K562 (cell line): ENCODE measurements around the gene USP11. TPM values are rescaled to one million over a fixed set of nuclear protein-coding genes. Genes with fewer than 3 reads are reported as not detected.

Experiments used
- ATAC-seq: fragments of 200-7000 bp; cut with Tn5 transposase; 3 replicates; pipeline ENCODE4 v1.9.1; 2020; ENCODE audit warnings: moderate library complexity
- BruUV-seq: library from RNA; stranded (reverse); fragments of 400-500 nt; replicated peaks from 2 replicates; lab custom pipeline; 2021; lab: Mats Ljungman, UMichigan
- CTCF ChIA-PET: fragments of 300-600 bp; formaldehyde crosslinking; extraction: SDS; loops from one replicate; lab custom pipeline; 2021; ENCODE audit warnings: low intra/inter-chr PET ratio; lab: Yijun Ruan, JAX
- POLR2A ChIA-PET: fragments of 300-600, 350-650 bp; sonication (Branson Sonifier 250); formaldehyde crosslinking; extraction: SDS; loops from one replicate; lab custom pipeline; 2021; ENCODE audit warnings: antibody characterized with exemption, inconsistent platforms; lab: Yijun Ruan, JAX
- DNase-seq, 4 experiments: peaks; one replicate each; pipeline versions ENCODE4 v3.0.0 to v3.0.0-alpha.2; 2011 to 2018; ENCODE audit warnings: low spot score in 3 of 4, mixed read lengths in 3 of 4; ENCODE audit errors: extremely low read depth in 1 of 4
- FAIRE-seq: peaks from 2 replicates; lab custom pipeline; 2011; peaks lifted over from hg19 to GRCh38; lab: Jason Lieb, UNC
- H2AFZ ChIP-seq: 2 replicates; pipeline ENCODE4 v1.6.0; 2011; ENCODE audit warnings: low read depth, low read length, control low read depth, inconsistent platforms
- H3K27ac ChIP-seq: fragments of 200-600 bp; 3 replicates; pipeline ENCODE4 v1.8.0; 2011; ENCODE audit warnings: low read depth, mild to moderate bottlenecking, control low read depth, inconsistent platforms, low read length, moderate library complexity, mixed read lengths; ENCODE audit errors: extremely low read depth
- H3K27me3 ChIP-seq, 2 experiments: fragments of 300-600 bp in 1 of 2; 2 replicates in 1 of 2; 3 replicates in 1 of 2; pipeline versions ENCODE4 v1.6.0 to v1.8.0; 2011; ENCODE audit warnings: inconsistent platforms in 2 of 2, low read length in 2 of 2, mild to moderate bottlenecking in 1 of 2, mixed read lengths in 1 of 2, moderate library complexity in 1 of 2; ENCODE audit not compliant: control insufficient read depth in 2 of 2, insufficient read depth in 2 of 2
- H3K36me3 ChIP-seq: fragments of 300-600 bp; 3 replicates; pipeline ENCODE4 v1.8.0; 2011; ENCODE audit warnings: mild to moderate bottlenecking, low read length, inconsistent platforms; ENCODE audit not compliant: control insufficient read depth, insufficient read depth
- H3K4me1 ChIP-seq, 2 experiments: fragments of 200-600 bp in 1 of 2; replicated peaks in 1 of 2; 2 replicates in 1 of 2; 3 replicates in 1 of 2; pipeline versions ENCODE4 v1.5.1 to v1.8.0; 2011; ENCODE audit warnings: inconsistent platforms in 2 of 2, low read length in 2 of 2, mild to moderate bottlenecking in 1 of 2, mixed read lengths in 1 of 2, moderate library complexity in 1 of 2; ENCODE audit not compliant: control insufficient read depth in 2 of 2, insufficient read depth in 2 of 2
- H3K4me2 ChIP-seq: 2 replicates; pipeline ENCODE4 v1.6.1; 2011; ENCODE audit warnings: low read length, control low read depth, inconsistent platforms, mixed read lengths; ENCODE audit not compliant: insufficient read depth
- H3K4me3 ChIP-seq: fragments of 200-600 bp; sonication (generic), shearing (Covaris generic); 2 replicates; pipeline ENCODE4 v1.5.1; 2016; ENCODE audit warnings: control low read depth, inconsistent platforms
- H3K79me2 ChIP-seq: fragments of 200-600 bp; 3 replicates; pipeline ENCODE4 v1.8.0; 2011; ENCODE audit warnings: low read length, inconsistent platforms; ENCODE audit not compliant: control insufficient read depth, insufficient read depth
- H3K9ac ChIP-seq, 2 experiments: 2 replicates each; pipeline versions ENCODE4 v1.6.0 to v1.6.1; 2011; ENCODE audit warnings: low read depth in 2 of 2, low read length in 2 of 2, control low read depth in 1 of 2, inconsistent platforms in 1 of 2, mild to moderate bottlenecking in 1 of 2, mixed read lengths in 1 of 2; ENCODE audit not compliant: insufficient read depth in 1 of 2
- H3K9me1 ChIP-seq: one replicate; pipeline ENCODE4 v1.6.0; 2011; ENCODE audit warnings: inconsistent platforms, mild to moderate bottlenecking, low read length, moderate library complexity; ENCODE audit not compliant: control insufficient read depth, insufficient read depth
- H3K9me3 ChIP-seq: replicated peaks from 2 replicates; pipeline ENCODE4 v1.5.1; 2011; ENCODE audit warnings: low read depth, low read length, inconsistent platforms; ENCODE audit not compliant: control insufficient read depth, insufficient read depth
- H4K20me1 ChIP-seq: replicated peaks from 2 replicates; pipeline ENCODE4 v1.6.1; 2011; ENCODE audit warnings: low read length, inconsistent platforms, mixed read lengths; ENCODE audit not compliant: control insufficient read depth, insufficient read depth
- KDM1A ChIP-seq, 2 experiments: fragments of 450-650 bp; IDR thresholded peaks; 2 replicates each; pipeline ENCODE4 v1.6.1; 2016; ENCODE audit warnings: mild to moderate bottlenecking in 2 of 2
- RCOR1 ChIP-seq, 2 experiments: IDR thresholded peaks; 2 replicates each; pipeline ENCODE4 v1.6.1; 2012; ENCODE audit warnings: low read depth in 2 of 2, low read length in 2 of 2, borderline replicate concordance in 1 of 2, improper control_type of control experiment in 1 of 2
- SMAD3 ChIP-seq: fragments of 450-650 bp; formaldehyde crosslinking; conservative IDR thresholded peaks from 2 replicates; pipeline ENCODE4 v1.4.0; 2020; ENCODE audit warnings: mild to moderate bottlenecking
- ZNF551 ChIP-seq: fragments of 250-450 bp; sonication (Bioruptor Pico); IDR thresholded peaks from 2 replicates; pipeline ENCODE4 v1.5.0; 2021; ENCODE audit warnings: mild to moderate bottlenecking, moderate library complexity
- WGBS: fragments of 100-300 bp; shearing (Covaris generic); methylation state at CpG from one replicate; pipeline ENCODE4 v1.1.6; 2016; ENCODE audit warnings: low coverage, mixed read lengths; ENCODE audit not compliant: insufficient coverage; ENCODE audit errors: missing lambda C conversion rate; 5-methylcytosine and 5-hydroxymethylcytosine counted together
- in situ Hi-C: fragments of 300-500 bp; cut with MboI; formaldehyde crosslinking; loops from 4 replicates; pipeline ENCODE4 v1.15.0; 2018; ENCODE audit warnings: inconsistent platforms, mixed read lengths
- intact Hi-C: fragments of 100-400 bp; cut with micrococcal nuclease; formaldehyde crosslinking; loops from 2 replicates; pipeline ENCODE4 v1.14.2; 2022
- polyA plus RNA-seq, 8 experiments: library from polyadenylated mRNA; depleted of rRNA in 4 of 8; stranded (reverse) in 5 of 8; unstranded in 3 of 8; fragments of >200 nt; fragmentation: Nextera tagmentation in 2 of 8; fragmentation: Illumina TruSeq in 1 of 8; extraction: Ambion mirVana in 2 of 8; extraction: Trizol in 1 of 8; gene quantifications; 2 replicates each; pipeline versions ENCODE4 v1.2.1 to v1.2.3, GENCODE V29; 2011 to 2014; ENCODE audit warnings: inconsistent platforms in 1 of 8, missing spikeins in 1 of 8
- total RNA-seq, 7 experiments: library from RNA; depleted of rRNA in 6 of 7; stranded (reverse); fragments of >200 nt in 6 of 7; fragmentation: Illumina TruSeq in 2 of 7; extraction: Trizol in 2 of 7; gene quantifications; 2 replicates each; pipeline versions ENCODE4 v1.2.1 to v1.2.3, GENCODE V29; 2011 to 2021; ENCODE audit warnings: low replicate concordance in 1 of 7

USP11 gene
- total and polyA plus RNA-seq, 9 of the 15 experiments (the other 6 are each of a cell fraction or from before 2014, with no cell fraction given), result 2.5 to 29.0 (median 11.7) TPM

DNA sequence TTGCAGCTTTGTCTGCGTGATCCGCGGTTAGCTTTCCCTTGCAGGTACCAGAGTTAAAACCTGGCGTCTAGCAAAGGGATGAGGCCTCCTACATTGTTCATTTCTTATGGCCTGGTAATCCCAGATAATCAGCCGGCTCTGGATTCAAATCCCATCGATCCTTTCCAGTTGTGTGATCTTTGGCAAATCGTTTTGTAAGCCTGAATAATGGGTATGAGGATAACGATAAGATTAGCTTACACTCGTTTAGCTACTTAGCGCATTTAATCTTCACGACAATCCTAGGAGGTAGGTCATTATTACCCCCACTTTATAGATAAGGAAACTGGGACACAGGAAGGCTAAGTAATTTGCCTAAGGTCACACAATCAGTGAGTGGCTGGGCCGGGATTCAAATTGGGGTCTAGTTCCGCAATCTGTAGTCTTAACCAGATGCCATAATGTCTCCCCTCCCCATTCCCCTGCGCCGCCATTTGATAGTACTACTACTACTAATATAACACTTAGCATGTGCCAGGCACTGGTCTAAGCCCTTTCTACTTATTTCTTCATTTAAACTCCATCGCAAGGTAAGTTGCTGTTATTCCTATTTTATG, 40.9 kb upstream of the USP11 start:
- in situ Hi-C loops, result loop anchor here (10.0 kb wide), 2 partner anchors 193 to 333 kb away; no protein-coding TSS in a partner anchor
- CTCF ChIA-PET, result no interaction called here
- no peak for FAIRE-seq

More for the DNA sequence above, 40.9 kb upstream of the USP11 start:
- 31% methylated on average over 16 of the region's 16 CpGs for WGBS
- intact Hi-C loops, result loop anchor here (2.0 to 10.0 kb wide), 3 partner anchors 121 to 835 kb away; no protein-coding TSS in a partner anchor
- peaks cover 36% of the 10 kb centered on the region for H3K79me2 ChIP-seq
- no peaks in the 10 kb centered on the region for H3K9me3 ChIP-seq
- TF ChIP-seq ZNF551 (CRISPR knock-in tag) (no peak), RCOR1 (IDR thresholded peaks at IDR 0.05; ENCODE audit: borderline replicate concordance in 1 of 2, low read depth in 2 of 2, low read length in 2 of 2) (no peak; a peak in 1 of 4 replicates), SMAD3 (CRISPR knock-in tag) (no peak), KDM1A (IDR thresholded peaks at IDR 0.05) (peak; percentile 74)
- 0 out of 2 replicates have a peak, but pooled peaks cover 4% of the 10 kb centered on the region for H4K20me1 ChIP-seq
- H3K4me2 ChIP-seq, result peak overlapping the region; percentile 50
- POLR2A ChIA-PET, result interaction anchor here (1.3 kb wide), 1 partner anchor 37 kb away, joined by 3 read pairs; no protein-coding TSS in a partner anchor
- DNase-seq, result no peak
- 0 out of 2 replicates have a peak overlapping the region, but pooled peaks have one; percentile 40 for H2AFZ ChIP-seq
- no TSS peak for BruUV-seq
- no peak for ATAC-seq
- no peaks in the 10 kb centered on the region for H3K9me1 ChIP-seq
- H3K36me3 ChIP-seq, result peaks cover 21% of the 10 kb centered on the region; the same call in 1 of the 3 replicates
- H3K27me3 ChIP-seq, result no peaks in the 10 kb centered on the region
- H3K4me3 ChIP-seq, result peak overlapping the region; percentile 48
- peak overlapping the region; percentile 40 to 89 for H3K9ac ChIP-seq
- H3K4me1 ChIP-seq, result peaks cover 6 to 23% of the 10 kb centered on the region in 2 experiments; a peak in 4 of 5 replicates
- H3K27ac ChIP-seq, result no peak overlapping the region; the same call in 2 of the 3 replicates
